ENCODE data around the gene TNIK.
"Not testable (repeated sequence)": the region's sequence is repeated elsewhere in the genome, so short reads cannot be mapped to it uniquely, and the experiment has no call there.

Gene TNIK

DNA sequence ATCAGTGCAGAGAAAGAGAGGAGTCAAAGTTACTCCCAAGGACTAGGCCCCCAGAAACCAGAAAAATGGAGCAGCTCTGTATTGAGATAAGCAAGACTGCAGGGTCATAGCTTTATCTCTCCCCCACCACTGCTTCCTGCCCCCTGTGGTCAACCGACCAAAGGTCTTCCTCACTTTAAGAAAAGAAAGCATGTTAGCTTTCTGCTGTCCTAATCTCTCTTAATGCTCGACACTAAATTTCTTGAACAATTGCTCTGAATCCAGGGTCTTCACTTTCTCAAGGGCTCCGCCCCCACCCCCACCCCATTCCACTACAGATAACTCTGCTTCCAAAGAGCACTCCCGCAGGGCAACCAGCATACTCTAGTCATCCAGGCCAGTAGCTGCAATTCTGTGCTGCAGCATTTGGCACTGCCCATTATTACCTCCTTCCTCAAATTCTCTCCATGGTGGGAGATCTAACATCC is 31.9 kb downstream of the TNIK start:
- ATAC-seq: no peak
- Mint-ChIP-seq H3K9me3 (no peaks in the 10 kb centered on the region), H3K4me1 (peaks cover 4% of the 10 kb centered on the region), H3K36me3 (ENCODE audit: low read depth) (peaks cover 2% of the 10 kb centered on the region), H3K4me3 (no peak overlapping the region), H3K27ac (no peak overlapping the region), H3K27me3 (no peaks in the 10 kb centered on the region)
- DNase-seq: no peak

DNA sequence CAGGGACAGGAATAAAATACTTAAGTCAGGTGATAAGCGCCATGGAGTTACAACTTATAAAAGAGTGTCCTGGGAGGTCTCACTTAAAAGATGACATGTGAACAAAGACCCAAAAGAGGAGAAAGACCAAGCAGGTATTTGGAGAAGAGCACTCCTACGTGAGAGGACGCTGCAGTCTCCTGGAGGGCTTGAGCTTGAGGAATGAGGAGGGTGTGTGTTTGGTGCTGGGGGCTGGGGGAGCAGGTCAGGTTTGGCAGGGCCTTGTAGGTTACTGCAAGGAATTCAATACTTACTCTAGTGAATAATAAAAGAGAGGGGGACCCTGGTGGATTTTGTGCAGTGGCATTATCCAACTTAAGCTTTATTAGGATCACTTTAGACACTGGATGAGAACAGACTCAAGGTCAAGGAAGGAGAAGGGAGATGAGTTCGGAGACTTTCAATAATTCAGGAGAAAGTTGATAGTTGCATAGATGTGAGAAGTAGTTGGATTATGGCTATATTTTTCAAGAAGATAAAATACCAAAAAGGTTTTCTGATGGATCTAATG is 32.4 kb downstream of the TNIK start:
- H3K27me3 Mint-ChIP-seq: no peaks in the 10 kb centered on the region
- DNase-seq (no peak), ATAC-seq (no peak)
- peaks cover 1% of the 10 kb centered on the region for H3K4me1 Mint-ChIP-seq
- no peak overlapping the region for H3K4me3 Mint-ChIP-seq
- H3K27ac Mint-ChIP-seq: no peak overlapping the region
- peaks cover 2% of the 10 kb centered on the region for H3K36me3 Mint-ChIP-seq (ENCODE audit: low read depth)
- H3K9me3 Mint-ChIP-seq: peaks cover 2% of the 10 kb centered on the region

DNA sequence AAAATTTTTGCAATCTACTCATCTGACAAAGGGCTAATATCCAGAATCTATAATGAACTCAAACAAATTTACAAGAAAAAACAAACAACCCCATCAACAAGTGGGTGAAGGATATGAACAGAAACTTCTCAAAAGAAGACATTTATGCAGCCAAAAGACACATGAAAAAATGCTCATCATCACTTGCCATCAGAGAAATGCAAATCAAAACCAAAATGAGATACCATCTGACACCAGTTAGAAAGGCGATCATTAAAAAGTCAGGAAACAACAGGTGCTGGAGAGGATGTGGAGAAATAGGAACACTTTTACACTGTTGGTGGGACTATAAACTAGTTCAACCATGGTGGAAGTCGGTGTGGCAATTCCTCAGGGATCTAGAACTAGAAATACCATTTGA is 36.1 kb downstream of the TNIK start:
- not testable (repeated sequence) for DNase-seq; H3K9me3 Mint-ChIP-seq; H3K27me3 Mint-ChIP-seq; H3K36me3 Mint-ChIP-seq (ENCODE audit: low read depth); H3K4me3 Mint-ChIP-seq; ATAC-seq; H3K27ac Mint-ChIP-seq
- H3K4me1 Mint-ChIP-seq: peaks cover 11% of the 10 kb centered on the region

DNA sequence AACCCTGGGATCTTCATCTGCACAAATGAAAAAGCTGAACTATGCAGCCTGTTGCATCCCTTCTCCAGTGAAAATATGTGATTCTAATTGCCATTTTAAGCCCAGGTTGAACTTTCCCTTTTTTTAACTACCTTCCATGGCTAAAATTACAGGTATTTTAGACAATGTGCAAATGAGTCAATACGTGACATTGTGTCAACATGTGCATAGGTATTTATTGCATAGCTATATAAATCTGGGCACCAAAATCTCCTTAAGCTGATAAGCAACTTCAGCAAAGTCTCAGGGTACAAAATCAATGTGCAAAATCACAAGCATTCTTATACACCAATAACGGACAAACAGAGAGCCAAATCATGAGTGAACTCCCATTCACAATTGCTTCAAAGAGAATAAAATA is 37.4 kb downstream of the TNIK start:
- H3K27ac Mint-ChIP-seq; H3K36me3 Mint-ChIP-seq (ENCODE audit: low read depth); H3K4me3 Mint-ChIP-seq; DNase-seq; H3K27me3 Mint-ChIP-seq; ATAC-seq; H3K9me3 Mint-ChIP-seq: not testable (repeated sequence)
- peaks cover 13% of the 10 kb centered on the region for H3K4me1 Mint-ChIP-seq

DNA sequence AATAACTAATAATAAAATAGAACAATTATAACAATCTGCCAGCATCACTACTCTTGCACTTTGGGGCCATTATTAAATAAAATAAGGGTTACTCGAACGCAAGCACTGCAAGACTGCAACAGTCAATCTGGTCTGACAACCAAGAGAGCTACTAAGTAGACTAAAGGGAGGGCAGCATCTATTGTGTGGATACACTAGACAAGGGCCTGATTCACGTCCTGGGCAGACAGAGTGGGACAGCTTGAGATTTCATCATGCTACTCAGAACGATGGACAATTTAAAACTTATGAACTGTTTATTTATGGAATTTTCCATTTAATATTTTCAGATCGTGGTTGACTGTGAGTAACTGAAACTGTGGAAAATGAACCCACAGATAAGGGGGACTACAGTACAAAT is 39.5 kb downstream of the TNIK start:
- H3K27ac Mint-ChIP-seq: no peak overlapping the region
- peaks cover 5% of the 10 kb centered on the region for H3K36me3 Mint-ChIP-seq (ENCODE audit: low read depth)
- no peaks in the 10 kb centered on the region for H3K27me3 Mint-ChIP-seq
- no peak for ATAC-seq
- no peak for DNase-seq
- H3K9me3 Mint-ChIP-seq: peaks cover 4% of the 10 kb centered on the region
- peaks cover 18% of the 10 kb centered on the region for H3K4me1 Mint-ChIP-seq
- no peak overlapping the region for H3K4me3 Mint-ChIP-seq

DNA sequence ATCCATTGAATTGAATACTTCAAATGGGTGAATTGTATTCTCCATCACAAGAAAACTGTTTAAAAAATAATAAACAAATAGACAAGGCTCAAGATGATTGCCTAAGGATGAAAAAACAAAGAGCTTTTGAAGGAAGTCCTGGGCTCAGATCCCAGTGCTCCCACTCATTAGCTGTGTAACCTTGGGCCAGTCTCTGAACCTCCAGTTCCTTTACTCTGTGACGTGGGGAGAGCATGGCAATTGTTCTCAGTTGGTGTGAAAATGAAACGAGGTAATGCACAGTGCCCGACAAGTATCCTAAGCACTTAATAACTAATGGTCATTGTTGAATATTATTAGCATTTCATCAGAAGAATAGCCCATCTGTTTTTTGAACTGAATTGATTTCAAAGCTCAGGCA is 40.7 kb downstream of the TNIK start:
- DNase-seq: no peak
- Mint-ChIP-seq H3K9me3 (peaks cover 4% of the 10 kb centered on the region), H3K27ac (no peak overlapping the region), H3K4me3 (no peak overlapping the region), H3K4me1 (peaks cover 24% of the 10 kb centered on the region), H3K36me3 (ENCODE audit: low read depth) (peaks cover 5% of the 10 kb centered on the region), H3K27me3 (no peaks in the 10 kb centered on the region)
- no peak for ATAC-seq

DNA sequence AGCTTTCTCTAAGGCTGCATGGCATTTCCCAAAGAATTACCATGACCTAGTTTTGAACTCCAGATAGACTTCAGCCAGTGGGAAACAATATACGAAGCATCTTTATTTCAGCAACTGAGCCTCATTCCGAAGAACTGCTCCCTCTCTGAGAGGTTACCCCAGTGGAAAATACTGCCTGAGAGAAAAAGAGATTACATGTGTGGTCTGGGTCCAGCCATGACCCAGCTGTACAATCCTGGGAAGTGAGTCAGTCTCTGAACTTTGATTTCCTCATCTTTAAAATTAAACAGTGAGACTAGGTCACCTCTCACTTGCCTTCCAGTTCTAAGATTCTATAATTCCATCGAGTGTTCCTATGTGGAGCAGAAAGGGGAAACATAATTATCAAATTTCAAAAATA is 42.4 kb downstream of the TNIK start:
- DNase-seq (no peak), ATAC-seq (no peak)
- Mint-ChIP-seq H3K4me3 (no peak overlapping the region), H3K36me3 (ENCODE audit: low read depth) (peaks cover 4% of the 10 kb centered on the region), H3K4me1 (peaks cover 32% of the 10 kb centered on the region), H3K27me3 (no peaks in the 10 kb centered on the region), H3K27ac (no peak overlapping the region), H3K9me3 (peaks cover 2% of the 10 kb centered on the region)

DNA sequence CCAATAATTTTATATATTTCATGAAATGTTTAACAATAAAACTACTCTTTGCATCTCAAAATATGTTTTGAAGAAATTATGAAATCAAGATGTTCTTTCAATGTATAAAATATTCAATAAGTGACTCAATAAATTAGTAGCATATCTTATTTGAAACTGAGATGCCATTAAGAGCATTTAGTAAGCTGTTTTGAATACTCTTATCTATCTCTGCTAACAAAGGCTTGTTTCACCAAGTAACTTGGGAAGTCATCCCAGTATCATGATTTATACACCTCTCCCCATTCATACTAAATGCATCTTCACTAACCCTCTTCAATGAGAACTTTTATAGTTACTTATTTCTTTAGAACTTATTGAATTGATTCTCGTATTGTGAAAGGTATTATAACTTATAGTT is 43.1 kb downstream of the TNIK start:
- no peak overlapping the region for H3K4me3 Mint-ChIP-seq
- H3K4me1 Mint-ChIP-seq: peaks cover 34% of the 10 kb centered on the region
- ATAC-seq (no peak), DNase-seq (no peak)
- H3K27ac Mint-ChIP-seq: no peak overlapping the region
- peaks cover 4% of the 10 kb centered on the region for H3K36me3 Mint-ChIP-seq (ENCODE audit: low read depth)
- H3K27me3 Mint-ChIP-seq: no peaks in the 10 kb centered on the region
- H3K9me3 Mint-ChIP-seq: no peaks in the 10 kb centered on the region

DNA sequence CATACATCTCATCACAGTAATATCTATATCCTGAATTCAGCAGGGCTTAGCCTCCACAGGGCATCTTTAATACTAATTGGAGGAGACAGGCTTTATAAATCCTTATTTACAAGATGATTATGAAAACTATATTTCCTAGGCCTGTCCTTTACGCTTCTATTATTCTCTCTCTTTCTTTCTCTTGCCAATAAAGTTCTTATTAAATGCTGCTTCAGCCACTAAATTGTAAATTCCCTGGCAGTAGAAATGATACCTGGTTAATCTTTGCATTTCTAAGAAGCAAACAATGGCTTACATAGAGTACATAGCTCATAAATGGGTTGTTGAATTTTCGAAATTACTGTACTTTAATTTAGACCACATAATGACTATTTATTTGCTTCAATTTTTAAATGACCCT is 43.5 kb downstream of the TNIK start:
- no peak for DNase-seq
- peaks cover 37% of the 10 kb centered on the region for H3K4me1 Mint-ChIP-seq
- no peak overlapping the region for H3K27ac Mint-ChIP-seq
- H3K27me3 Mint-ChIP-seq: no peaks in the 10 kb centered on the region
- H3K9me3 Mint-ChIP-seq: no peaks in the 10 kb centered on the region
- H3K36me3 Mint-ChIP-seq (ENCODE audit: low read depth): peaks cover 4% of the 10 kb centered on the region
- ATAC-seq: no peak
- H3K4me3 Mint-ChIP-seq: no peak overlapping the region

DNA sequence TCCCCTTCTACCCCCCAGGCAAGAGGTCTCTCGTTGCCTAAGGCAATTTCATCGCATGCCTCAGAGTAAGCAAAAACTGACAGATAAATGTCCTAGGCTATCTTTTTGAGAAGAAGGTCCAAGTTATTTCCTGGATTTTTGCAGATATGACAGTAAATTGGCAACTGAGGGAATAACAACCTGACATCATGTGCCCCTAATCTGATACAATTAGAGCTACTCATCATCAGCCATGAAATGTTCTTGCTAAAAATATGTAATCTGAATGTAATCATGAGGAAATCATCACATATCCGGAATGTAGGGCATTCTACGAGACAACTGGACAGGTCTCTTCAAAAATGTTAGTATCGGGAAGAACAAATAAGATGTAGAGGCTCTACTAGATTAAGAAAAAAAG is 44.1 kb downstream of the TNIK start:
- Mint-ChIP-seq H3K36me3 (ENCODE audit: low read depth) (peaks cover 4% of the 10 kb centered on the region), H3K27ac (no peak overlapping the region), H3K27me3 (no peaks in the 10 kb centered on the region), H3K4me1 (peaks cover 34% of the 10 kb centered on the region), H3K9me3 (no peaks in the 10 kb centered on the region), H3K4me3 (no peak overlapping the region)
- DNase-seq (no peak), ATAC-seq (no peak)

DNA sequence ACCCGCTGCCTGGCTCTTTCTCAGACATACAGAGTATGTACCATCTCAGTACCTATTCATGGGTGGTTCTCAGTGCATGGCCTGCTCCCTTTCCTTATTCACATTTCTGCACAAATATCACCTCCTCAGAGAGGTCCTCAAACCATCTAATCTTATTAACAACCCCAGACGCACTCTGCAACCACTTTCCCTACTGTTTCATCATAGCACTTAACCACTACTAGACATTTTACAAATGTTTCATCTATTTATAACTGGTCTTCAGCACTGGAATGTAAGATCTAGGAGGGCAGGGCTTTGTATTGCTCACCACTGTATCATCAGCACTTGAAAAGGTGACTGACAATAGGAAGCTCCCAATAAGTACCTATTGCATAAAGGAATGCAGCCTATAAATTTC is 45.1 kb downstream of the TNIK start:
- H3K27ac Mint-ChIP-seq: no peak overlapping the region
- H3K4me3 Mint-ChIP-seq: no peak overlapping the region
- peaks cover 35% of the 10 kb centered on the region for H3K4me1 Mint-ChIP-seq
- no peaks in the 10 kb centered on the region for H3K9me3 Mint-ChIP-seq
- H3K27me3 Mint-ChIP-seq: no peaks in the 10 kb centered on the region
- no peak for DNase-seq
- no peak for ATAC-seq
- peaks cover 4% of the 10 kb centered on the region for H3K36me3 Mint-ChIP-seq (ENCODE audit: low read depth)

DNA sequence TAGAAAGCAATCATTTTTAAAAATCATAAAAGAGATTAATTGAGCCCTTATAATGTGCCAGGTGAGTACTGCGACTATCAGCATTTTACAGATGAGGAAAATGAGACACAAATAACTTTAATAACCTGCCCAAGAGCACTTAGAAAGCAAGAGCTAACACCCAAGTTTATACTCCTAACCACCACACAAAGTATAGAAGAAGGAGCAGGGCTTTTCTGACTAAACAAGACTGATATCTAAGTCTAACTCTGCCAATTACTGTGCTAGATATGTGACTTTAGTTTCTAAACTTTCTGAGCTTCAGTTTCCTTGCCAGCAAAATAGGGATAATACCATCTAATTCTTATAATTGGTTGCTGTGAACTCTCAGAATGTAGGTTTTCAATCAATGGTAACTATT is 47.7 kb downstream of the TNIK start:
- ATAC-seq (no peak), DNase-seq (no peak)
- Mint-ChIP-seq H3K9me3 (no peaks in the 10 kb centered on the region), H3K36me3 (ENCODE audit: low read depth) (no peaks in the 10 kb centered on the region), H3K27ac (no peak overlapping the region), H3K4me1 (peaks cover 36% of the 10 kb centered on the region), H3K27me3 (no peaks in the 10 kb centered on the region), H3K4me3 (no peak overlapping the region)

DNA sequence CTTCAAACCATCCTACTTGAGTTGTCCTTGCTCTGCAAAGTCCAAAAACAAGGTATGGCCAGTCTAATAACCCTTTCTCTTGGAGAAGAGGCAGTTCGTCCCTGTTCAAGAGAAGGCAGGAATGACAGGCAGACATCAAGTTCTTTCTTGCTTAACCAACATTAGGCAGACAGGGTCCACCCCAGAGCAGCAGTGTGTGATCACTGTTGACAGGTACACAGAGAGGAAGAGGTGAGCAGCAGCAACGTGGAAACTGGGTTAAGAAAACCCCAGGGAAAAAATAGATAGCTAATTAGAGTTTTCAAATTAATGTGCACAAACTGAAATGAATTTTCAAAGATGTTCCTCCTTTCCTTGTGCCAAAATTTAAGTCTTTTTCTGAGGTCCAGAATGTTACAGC is 48.2 kb downstream of the TNIK start:
- H3K9me3 Mint-ChIP-seq: no peaks in the 10 kb centered on the region
- H3K27ac Mint-ChIP-seq: no peak overlapping the region
- ATAC-seq (no peak), DNase-seq (no peak)
- no peak overlapping the region for H3K4me3 Mint-ChIP-seq
- peaks cover 37% of the 10 kb centered on the region for H3K4me1 Mint-ChIP-seq
- no peaks in the 10 kb centered on the region for H3K27me3 Mint-ChIP-seq
- no peaks in the 10 kb centered on the region for H3K36me3 Mint-ChIP-seq (ENCODE audit: low read depth)

DNA sequence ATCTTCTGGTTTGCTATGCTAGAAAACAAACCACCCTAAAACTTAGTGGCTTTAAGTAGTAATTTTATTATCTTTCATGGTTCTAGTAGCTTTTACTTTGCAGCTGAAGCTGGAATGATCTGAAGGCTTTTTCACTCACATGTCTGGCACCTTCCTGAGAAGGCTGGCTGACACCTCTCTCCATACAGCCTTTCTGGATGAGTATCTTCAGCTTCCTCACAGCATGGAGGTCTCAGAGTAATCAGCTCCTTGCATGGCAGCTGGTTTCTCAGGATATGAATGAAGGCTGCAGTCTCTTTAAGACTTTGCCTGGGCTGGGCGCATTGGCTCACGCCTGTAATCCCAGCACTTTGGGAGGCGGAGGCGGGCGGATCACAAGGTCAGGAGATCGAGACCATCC is 50.0 kb downstream of the TNIK start:
- Mint-ChIP-seq H3K36me3 (ENCODE audit: low read depth) (no peaks in the 10 kb centered on the region), H3K27me3 (no peaks in the 10 kb centered on the region), H3K4me1 (peaks cover 40% of the 10 kb centered on the region), H3K9me3 (no peaks in the 10 kb centered on the region), H3K4me3 (no peak overlapping the region), H3K27ac (no peak overlapping the region)
- ATAC-seq (no peak), DNase-seq (no peak)

DNA sequence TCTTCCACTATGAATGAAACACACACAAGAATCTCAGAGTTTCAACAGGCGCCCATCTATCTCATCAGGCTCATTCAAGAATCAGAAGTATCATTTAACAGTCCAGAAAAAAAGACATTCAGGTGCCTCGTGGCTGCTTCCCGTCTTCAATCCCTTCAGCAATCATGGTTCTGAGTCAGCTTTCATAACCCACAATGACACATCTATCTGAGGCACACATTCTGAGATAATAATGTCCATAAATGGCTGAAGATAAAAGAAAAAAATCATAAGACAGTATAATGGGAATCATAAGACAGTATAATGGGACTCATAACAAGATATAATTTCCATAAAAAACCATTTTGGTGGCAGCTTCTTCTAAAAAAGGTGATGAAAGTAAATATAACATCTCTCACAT is 52.4 kb downstream of the TNIK start:
- no peaks in the 10 kb centered on the region for H3K27me3 Mint-ChIP-seq
- ATAC-seq (peak; percentile 57), DNase-seq (no peak)
- no peak overlapping the region for H3K4me3 Mint-ChIP-seq
- no peaks in the 10 kb centered on the region for H3K9me3 Mint-ChIP-seq
- H3K27ac Mint-ChIP-seq: peak overlapping the region; percentile 37
- peaks cover 5% of the 10 kb centered on the region for H3K36me3 Mint-ChIP-seq (ENCODE audit: low read depth)
- H3K4me1 Mint-ChIP-seq: peaks cover 35% of the 10 kb centered on the region

DNA sequence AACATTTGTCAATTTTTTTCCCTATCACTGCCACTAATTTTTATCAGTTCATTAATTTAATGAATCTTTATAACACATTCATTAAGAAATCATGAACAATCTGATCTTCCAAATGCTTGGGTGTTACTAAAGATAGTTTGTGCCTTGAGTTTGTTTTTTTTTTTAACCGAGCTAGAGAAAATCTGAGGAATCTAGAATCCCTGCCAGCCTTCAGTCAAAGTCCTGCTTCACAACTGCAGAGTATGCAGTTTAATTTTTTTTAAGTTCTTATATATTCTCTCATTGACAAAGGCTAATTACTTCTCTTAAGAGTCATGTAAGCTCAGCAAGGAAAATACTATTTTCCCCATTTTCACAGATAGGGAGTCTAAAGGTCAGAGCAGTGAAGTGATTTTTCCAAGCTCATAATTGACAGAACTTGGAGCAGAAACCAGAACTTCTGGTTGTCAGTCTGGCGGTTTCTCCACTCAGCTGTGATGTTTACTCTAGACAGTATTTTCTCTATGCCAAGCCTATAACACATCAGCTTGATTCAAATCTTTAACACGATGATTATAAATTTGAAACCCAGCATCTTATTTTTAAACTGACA is 55.7 kb downstream of the TNIK start:
- Mint-ChIP-seq H3K27me3 (no peaks in the 10 kb centered on the region), H3K9me3 (no peaks in the 10 kb centered on the region), H3K4me1 (peaks cover 33% of the 10 kb centered on the region), H3K4me3 (no peak overlapping the region), H3K27ac (no peak overlapping the region), H3K36me3 (ENCODE audit: low read depth) (peaks cover 8% of the 10 kb centered on the region)
- ATAC-seq: no peak
- no peak for DNase-seq
